ENCODE data around the gene ADRA2B. TPM values are rescaled to one million over a fixed set of nuclear protein-coding genes. Genes with fewer than 3 reads are reported as not detected.

ADRA2B gene
- total RNA-seq, 6 experiments from 2014 or later, result 1.7 to 8.1 (median 3.2) TPM

DNA sequence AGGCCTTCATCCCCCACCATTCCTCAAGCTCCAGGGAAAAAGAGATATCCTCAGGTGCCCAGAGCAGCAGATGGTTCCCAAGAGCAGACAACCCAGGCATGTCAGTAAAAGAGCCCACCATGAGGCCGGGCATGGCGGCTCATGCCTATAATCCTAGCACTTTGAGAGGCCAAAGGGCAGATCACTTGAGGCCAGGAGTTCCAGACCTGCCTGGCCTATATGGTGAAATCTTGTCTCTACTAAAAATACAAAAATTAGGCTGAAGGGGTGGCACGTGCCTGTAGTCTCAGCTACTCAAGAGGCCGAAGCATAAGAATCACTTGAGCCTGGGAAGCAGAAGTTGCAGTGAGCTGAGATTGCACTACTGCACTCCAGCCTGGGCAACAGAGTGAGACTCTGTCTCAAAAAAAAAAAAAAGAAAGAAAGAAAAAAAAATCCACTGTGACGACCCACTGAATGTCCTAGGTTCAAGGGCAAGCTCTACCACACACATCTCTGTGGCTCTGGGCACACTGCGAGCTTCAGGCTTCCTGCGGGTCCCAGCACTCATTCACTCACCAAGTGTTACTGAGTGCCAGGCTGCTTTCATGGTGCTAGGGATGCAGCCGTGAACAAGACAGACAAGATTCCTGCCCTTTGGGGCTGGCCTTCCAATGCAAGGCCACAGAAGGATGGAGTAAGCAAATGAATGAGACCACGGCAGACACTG lies 35.4 kb upstream of the ADRA2B start:
- H3K27me3 ChIP-seq, result no peaks in the 10 kb centered on the region
- peak in 1 of 4 donors; percentile 19 for ATAC-seq
- H3K4me1 ChIP-seq, result no peaks in the 10 kb centered on the region
- H3K9me3 ChIP-seq, result no peaks in the 10 kb centered on the region
- intact Hi-C loops (cut with DNase I), result loop anchor here in 1 of 2 donors (10.0 kb wide), 1 partner anchor 353 kb away; the partner anchor contains the start of gene NEURL3
- no peaks in the 10 kb centered on the region for H3K36me3 ChIP-seq
- no peak overlapping the region for H3K4me3 ChIP-seq
- no peak for DNase-seq
- TF ChIP-seq CTCF (IDR thresholded peaks at IDR 0.05) (no peak), POLR2A (IDR thresholded peaks at IDR 0.05) (no peak)
- 69% methylated on average over 7 of the region's 9 CpGs for WGBS (ENCODE audit: insufficient coverage, low coverage, low lambda C conversion rate, missing lambda C conversion rate)
- H3K27ac ChIP-seq, result no peak overlapping the region

GRCh38 chr2:96150791-96151594 lies 34.6 kb upstream of the ADRA2B start:
- Histone ChIP-seq H3K4me1 (no peaks in the 10 kb centered on the region), H3K36me3 (no peaks in the 10 kb centered on the region), H3K27me3 (no peaks in the 10 kb centered on the region), H3K4me3 (no peak overlapping the region), H3K9me3 (no peaks in the 10 kb centered on the region), H3K27ac (no peak overlapping the region)
- TF ChIP-seq POLR2A (IDR thresholded peaks at IDR 0.05) (no peak), CTCF (IDR thresholded peaks at IDR 0.05) (no peak)
- intact Hi-C loops (cut with DNase I), result loop anchor here in 1 of 2 donors (10.0 kb wide), 1 partner anchor 354 kb away; the partner anchor contains the start of gene NEURL3
- ATAC-seq, result no peak
- DNase-seq, result peak in 1 of 3 donors; percentile 13
- 86% methylated on average over 5 of the region's 14 CpGs for WGBS (ENCODE audit: insufficient coverage, low coverage, low lambda C conversion rate, missing lambda C conversion rate)

DNA sequence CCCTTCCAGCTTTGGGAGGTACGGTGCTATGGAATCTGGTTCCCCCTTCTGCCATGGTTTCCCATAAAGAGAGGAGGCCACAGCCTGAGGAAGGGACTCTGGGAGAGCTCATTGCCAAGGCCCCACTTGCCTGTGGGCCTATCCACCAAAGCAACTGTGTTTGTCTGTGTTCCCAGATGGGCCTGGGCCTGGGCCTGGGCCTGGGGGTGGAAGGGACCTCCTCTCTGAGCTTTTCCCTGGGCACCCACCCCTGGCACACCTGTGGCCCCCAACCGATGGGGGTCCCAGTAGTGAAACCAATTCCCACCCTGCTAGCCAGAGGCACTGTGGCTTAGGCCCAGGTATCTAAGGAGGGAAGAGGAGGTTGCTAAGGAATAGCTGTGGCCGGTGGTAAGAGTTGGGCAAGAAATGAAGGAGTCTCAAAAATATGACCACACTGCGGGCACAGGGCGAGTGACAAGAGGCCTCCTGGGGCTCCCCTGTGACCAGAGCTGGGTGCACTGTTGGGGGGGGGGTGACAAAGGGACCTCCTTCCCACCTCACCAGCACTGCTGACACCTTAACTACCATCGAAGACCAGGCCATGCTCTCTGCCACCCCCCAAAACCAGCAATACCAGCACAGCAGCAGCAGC lies 33.8 kb upstream of the ADRA2B start:
- TF ChIP-seq POLR2A (IDR thresholded peaks at IDR 0.05), result no peak
- intact Hi-C loops (cut with DNase I), result loop anchor here in 1 of 2 donors (10.0 kb wide), 1 partner anchor 355 kb away; the partner anchor contains the start of gene NEURL3
- H3K36me3 ChIP-seq, result no peaks in the 10 kb centered on the region
- WGBS (ENCODE audit: insufficient coverage, low coverage, low lambda C conversion rate, missing lambda C conversion rate), result no CpG with 5 or more reads among the region's 6 CpGs
- H3K9me3 ChIP-seq, result no peaks in the 10 kb centered on the region
- H3K4me3 ChIP-seq, result no peak overlapping the region
- DNase-seq (peak in 1 of 3 donors; percentile 10), ATAC-seq (no peak)
- H3K27me3 ChIP-seq, result no peaks in the 10 kb centered on the region
- no peak overlapping the region for H3K27ac ChIP-seq
- no peaks in the 10 kb centered on the region for H3K4me1 ChIP-seq

- Histone ChIP-seq H3K27me3 (no peaks in the 10 kb centered on the region), H3K9me3 (no peaks in the 10 kb centered on the region), H3K4me3 (no peak overlapping the region), H3K27ac (no peak overlapping the region), H3K36me3 (no peaks in the 10 kb centered on the region), H3K4me1 (no peaks in the 10 kb centered on the region)
- 69% methylated on average over 10 of the region's 29 CpGs for WGBS (ENCODE audit: insufficient coverage, low coverage, low lambda C conversion rate, missing lambda C conversion rate)
- ATAC-seq (peak; percentile 34 to 66 (median 46)), DNase-seq (peak; percentile 60 to 84 (median 79))
- intact Hi-C loops (cut with DNase I), result no loop called here
- TF ChIP-seq CTCF (IDR thresholded peaks at IDR 0.05) (no peak), POLR2A (IDR thresholded peaks at IDR 0.05) (peak; percentile 43)
Observed at GRCh38 chr2:96148410-96149217, 32.2 kb upstream of the ADRA2B start.
